ENCODE measurements around the gene PDSS2. TPM values are rescaled to one million over a fixed set of nuclear protein-coding genes. Genes with fewer than 3 reads are reported as not detected.

Gene PDSS2
- total RNA-seq, 2 donors from 2014 or later = 8.2 to 13.7 TPM

DNA sequence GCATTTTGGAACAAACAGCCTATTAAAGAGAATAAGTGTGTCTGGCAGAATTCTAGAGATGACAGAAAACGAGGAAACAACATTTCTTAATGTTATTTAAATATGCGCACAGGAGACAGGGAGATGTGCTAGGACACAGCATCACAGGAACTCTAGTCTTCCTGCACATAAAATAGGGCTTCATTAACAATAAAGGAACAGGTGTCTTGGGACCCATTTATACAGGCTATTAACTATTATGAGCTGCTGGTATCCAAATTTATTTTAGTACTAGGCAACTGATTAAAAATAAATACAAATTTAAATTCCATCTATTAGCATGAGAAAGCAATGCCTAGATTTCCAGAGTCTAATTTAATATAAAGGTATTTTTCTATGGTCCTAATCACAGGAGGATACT lies 102.3 kb downstream of the PDSS2 start:
- H3K9ac ChIP-seq (ENCODE audit: extremely low read depth, low read length, poor library complexity, severe bottlenecking) = no peak overlapping the region
- peaks cover 6% of the 10 kb centered on the region for H3K4me1 ChIP-seq (ENCODE audit: control insufficient read depth, insufficient read depth, low read length)
- no peaks in the 10 kb centered on the region for H3K36me3 ChIP-seq (ENCODE audit: control insufficient read depth, insufficient read depth, low read length)
- no peaks in the 10 kb centered on the region for H3K27me3 ChIP-seq (ENCODE audit: control insufficient read depth, insufficient read depth, low read length, poor library complexity, severe bottlenecking)
- no peaks in the 10 kb centered on the region for H3K9me3 Mint-ChIP-seq
- no peaks in the 10 kb centered on the region for H3K36me3 Mint-ChIP-seq (ENCODE audit: low read depth)
- TF ChIP-seq, protein P1, sequence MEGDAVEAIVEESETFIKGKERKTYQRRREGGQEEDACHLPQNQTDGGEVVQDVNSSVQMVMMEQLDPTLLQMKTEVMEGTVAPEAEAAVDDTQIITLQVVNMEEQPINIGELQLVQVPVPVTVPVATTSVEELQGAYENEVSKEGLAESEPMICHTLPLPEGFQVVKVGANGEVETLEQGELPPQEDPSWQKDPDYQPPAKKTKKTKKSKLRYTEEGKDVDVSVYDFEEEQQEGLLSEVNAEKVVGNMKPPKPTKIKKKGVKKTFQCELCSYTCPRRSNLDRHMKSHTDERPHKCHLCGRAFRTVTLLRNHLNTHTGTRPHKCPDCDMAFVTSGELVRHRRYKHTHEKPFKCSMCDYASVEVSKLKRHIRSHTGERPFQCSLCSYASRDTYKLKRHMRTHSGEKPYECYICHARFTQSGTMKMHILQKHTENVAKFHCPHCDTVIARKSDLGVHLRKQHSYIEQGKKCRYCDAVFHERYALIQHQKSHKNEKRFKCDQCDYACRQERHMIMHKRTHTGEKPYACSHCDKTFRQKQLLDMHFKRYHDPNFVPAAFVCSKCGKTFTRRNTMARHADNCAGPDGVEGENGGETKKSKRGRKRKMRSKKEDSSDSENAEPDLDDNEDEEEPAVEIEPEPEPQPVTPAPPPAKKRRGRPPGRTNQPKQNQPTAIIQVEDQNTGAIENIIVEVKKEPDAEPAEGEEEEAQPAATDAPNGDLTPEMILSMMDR (conservative IDR thresholded peaks at IDR 0.05) = no peak
- H3K4me3 ChIP-seq (ENCODE audit: low read length) = no peak overlapping the region
- H3K27ac ChIP-seq (ENCODE audit: low read depth, low read length) = no peak overlapping the region
- H3K4me3 Mint-ChIP-seq = no peak overlapping the region
- H3K4me1 Mint-ChIP-seq = peaks cover 6% of the 10 kb centered on the region
- H3K9me3 ChIP-seq (ENCODE audit: control insufficient read depth, low read length) = no peaks in the 10 kb centered on the region
- H3K27ac Mint-ChIP-seq = no peak overlapping the region
- H3K27me3 Mint-ChIP-seq (ENCODE audit: insufficient read depth) = no peaks in the 10 kb centered on the region
- 82 to 93% methylated on average over 2 of the region's 2 CpGs for WGBS, 2 experiments (ENCODE audit: insufficient coverage in 1 of 2, insufficient read length in 1 of 2)
- DNase-seq = no peak

DNA sequence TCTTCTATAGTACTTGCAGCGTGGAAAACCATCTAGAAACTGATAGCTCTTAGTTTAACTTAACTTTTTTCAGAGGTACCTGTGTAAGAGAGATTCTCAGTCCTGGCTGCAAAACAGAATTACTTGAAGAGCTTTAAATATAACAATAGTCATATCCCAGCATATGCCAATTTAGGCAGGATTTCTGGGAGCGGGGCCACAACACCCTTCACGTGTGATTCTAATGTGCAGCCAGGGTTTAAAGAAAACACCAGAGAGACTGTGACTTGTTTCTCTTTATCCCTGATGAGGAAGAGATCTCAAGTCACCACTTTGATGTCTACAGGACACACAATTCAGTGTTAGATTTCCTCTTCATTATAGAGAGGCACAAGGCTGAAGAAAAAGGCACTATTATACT lies 103.7 kb downstream of the PDSS2 start:
- DNase-seq = no peak
- no peaks in the 10 kb centered on the region for H3K27me3 ChIP-seq (ENCODE audit: control insufficient read depth, insufficient read depth, low read length, poor library complexity, severe bottlenecking)
- Mint-ChIP-seq H3K27me3 (ENCODE audit: insufficient read depth) (no peaks in the 10 kb centered on the region), H3K27ac (no peak overlapping the region), H3K36me3 (ENCODE audit: low read depth) (no peaks in the 10 kb centered on the region), H3K4me1 (no peaks in the 10 kb centered on the region), H3K4me3 (no peak overlapping the region), H3K9me3 (no peaks in the 10 kb centered on the region)
- TF ChIP-seq, protein P1 (conservative IDR thresholded peaks at IDR 0.05) = no peak
- H3K4me3 ChIP-seq (ENCODE audit: low read length) = no peak overlapping the region
- no peaks in the 10 kb centered on the region for H3K36me3 ChIP-seq (ENCODE audit: control insufficient read depth, insufficient read depth, low read length)
- H3K9me3 ChIP-seq (ENCODE audit: control insufficient read depth, low read length) = no peaks in the 10 kb centered on the region
- no peak overlapping the region for H3K9ac ChIP-seq (ENCODE audit: extremely low read depth, low read length, poor library complexity, severe bottlenecking)
- H3K27ac ChIP-seq (ENCODE audit: low read depth, low read length) = no peak overlapping the region
- 91 to 100% methylated on average over 3 of the region's 3 CpGs for WGBS, 2 experiments (ENCODE audit: insufficient coverage in 1 of 2, insufficient read length in 1 of 2)
- H3K4me1 ChIP-seq (ENCODE audit: control insufficient read depth, insufficient read depth, low read length) = no peaks in the 10 kb centered on the region

DNA sequence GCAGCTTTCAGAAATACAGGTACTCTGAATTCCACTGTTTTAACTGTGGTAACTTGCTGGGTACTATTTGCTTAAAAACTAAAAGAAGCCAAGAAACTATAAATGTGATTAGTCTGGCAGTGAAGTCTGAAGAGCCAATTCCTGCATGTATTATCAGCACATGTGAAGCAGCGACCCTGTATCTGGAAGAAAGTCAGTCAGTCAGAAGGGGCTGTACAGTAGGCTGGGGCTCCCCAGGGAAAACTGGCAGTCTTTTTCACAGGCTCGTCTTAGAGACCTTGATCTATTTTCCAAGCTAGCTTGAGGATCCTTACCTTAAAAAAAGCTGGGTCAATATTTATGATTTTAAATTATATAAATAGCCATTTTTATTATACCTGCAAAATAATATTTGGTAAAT lies 104.9 kb downstream of the PDSS2 start:
- Mint-ChIP-seq H3K4me3 (no peak overlapping the region), H3K36me3 (ENCODE audit: low read depth) (no peaks in the 10 kb centered on the region), H3K4me1 (no peaks in the 10 kb centered on the region), H3K27ac (no peak overlapping the region), H3K27me3 (ENCODE audit: insufficient read depth) (no peaks in the 10 kb centered on the region), H3K9me3 (no peaks in the 10 kb centered on the region)
- no peak overlapping the region for H3K9ac ChIP-seq (ENCODE audit: extremely low read depth, low read length, poor library complexity, severe bottlenecking)
- WGBS, 2 experiments (ENCODE audit: insufficient coverage in 1 of 2, insufficient read length in 1 of 2) = 81% methylated on average over 2 of the region's 2 CpGs; no CpG with 5 or more reads in 1 of the 2 experiments
- no peaks in the 10 kb centered on the region for H3K36me3 ChIP-seq (ENCODE audit: control insufficient read depth, insufficient read depth, low read length)
- H3K27ac ChIP-seq (ENCODE audit: low read depth, low read length) = no peak overlapping the region
- no peaks in the 10 kb centered on the region for H3K9me3 ChIP-seq (ENCODE audit: control insufficient read depth, low read length)
- no peak overlapping the region for H3K4me3 ChIP-seq (ENCODE audit: low read length)
- H3K27me3 ChIP-seq (ENCODE audit: control insufficient read depth, insufficient read depth, low read length, poor library complexity, severe bottlenecking) = no peaks in the 10 kb centered on the region
- DNase-seq = no peak
- no peaks in the 10 kb centered on the region for H3K4me1 ChIP-seq (ENCODE audit: control insufficient read depth, insufficient read depth, low read length)
- TF ChIP-seq, protein P1 (conservative IDR thresholded peaks at IDR 0.05) = no peak
